WI38 (cell line): ENCODE measurements around the gene GPX7.

Experiments used
- H3K4me3 ChIP-seq: 2 replicates; pipeline ENCODE4 v1.5.1; 2011; ENCODE audit warnings: low read depth, mild to moderate bottlenecking, control low read depth, low read length
- CTCF ChIP-seq: IDR thresholded peaks from 2 replicates; pipeline ENCODE4 v1.5.1; 2012; ENCODE audit warnings: low read depth, mild to moderate bottlenecking, control low read depth, low read length

Gene GPX7

GRCh38 chr1:52654063-52654462, 51.9 kb downstream of the GPX7 start:
- TF ChIP-seq CTCF = no peak
- H3K4me3 ChIP-seq = no peak overlapping the region

- TF ChIP-seq CTCF = no peak
- H3K4me3 ChIP-seq = no peak overlapping the region
These were observed 55.5 kb downstream of the GPX7 start for GRCh38 chr1:52657702-52658101.
